GM19035 (cell line): ENCODE data around the gene STARD4.
A peak's percentile ranks its signal among the peaks of the same experiment; 100 is the strongest.

Source experiments
- ATAC-seq: cut with Tn5 transposase; IDR thresholded peaks from one replicate; pipeline ENCODE4 v1.9.1; 2021; ENCODE audit not compliant: unreplicated experiment

STARD4 gene

DNA sequence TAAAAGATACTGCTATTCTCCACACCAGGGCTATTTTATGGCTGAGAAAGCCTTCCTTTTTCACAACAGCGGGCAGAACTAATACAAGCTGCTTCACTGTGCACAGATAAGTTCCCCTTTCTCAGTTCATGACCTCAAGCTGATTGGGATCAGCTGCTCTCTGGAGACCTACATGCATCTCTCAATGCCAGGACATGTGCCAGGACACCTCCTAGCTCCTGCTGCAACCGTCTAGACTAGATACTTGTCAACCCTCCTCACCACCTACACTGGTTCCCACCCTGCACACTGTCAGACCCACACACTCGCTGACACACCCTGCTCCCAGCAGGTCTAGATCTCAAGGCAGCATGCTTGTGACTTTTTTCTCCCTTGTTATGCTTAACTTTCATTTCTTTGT, 39.8 kb downstream of the STARD4 start:
- ATAC-seq: peak; percentile 52

DNA sequence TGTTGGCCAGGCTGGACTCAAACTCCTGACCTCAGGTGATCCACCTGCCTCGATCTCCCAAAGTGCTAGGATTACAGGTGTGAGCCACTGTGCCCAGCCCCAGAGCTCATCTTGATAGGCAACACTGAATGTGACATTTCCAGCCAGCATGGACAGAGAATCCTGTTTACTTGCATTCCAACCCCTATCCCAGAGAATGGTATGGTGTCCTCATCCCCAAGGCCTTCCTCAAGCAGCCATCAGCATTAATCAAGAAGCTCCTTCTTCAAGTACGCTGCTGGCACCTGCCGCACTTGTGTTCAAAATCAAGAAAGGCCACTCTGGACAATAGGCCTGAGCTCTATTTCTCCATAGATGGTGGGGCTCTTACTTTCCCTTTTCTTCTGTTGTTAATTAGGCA, 40.2 kb downstream of the STARD4 start:
- ATAC-seq: no peak

DNA sequence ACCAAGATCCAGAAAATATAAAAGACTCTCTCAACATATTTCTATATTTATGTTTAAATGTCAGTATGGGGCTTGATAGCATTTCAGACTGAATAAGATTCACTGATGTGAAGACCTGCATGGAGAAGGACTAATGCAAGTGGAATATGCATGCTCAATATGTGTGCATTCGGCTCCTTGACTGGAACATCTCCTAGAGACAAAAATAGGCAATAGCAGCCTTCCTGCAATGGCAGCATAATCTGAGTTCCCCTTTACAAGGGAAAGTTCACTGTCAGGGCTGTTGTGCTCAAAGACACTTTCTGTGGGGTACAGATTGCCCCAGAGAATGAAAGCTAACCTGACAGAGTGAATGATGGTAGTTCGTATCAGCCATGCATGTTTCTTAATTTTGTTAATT, 42.4 kb downstream of the STARD4 start:
- no peak for ATAC-seq

DNA sequence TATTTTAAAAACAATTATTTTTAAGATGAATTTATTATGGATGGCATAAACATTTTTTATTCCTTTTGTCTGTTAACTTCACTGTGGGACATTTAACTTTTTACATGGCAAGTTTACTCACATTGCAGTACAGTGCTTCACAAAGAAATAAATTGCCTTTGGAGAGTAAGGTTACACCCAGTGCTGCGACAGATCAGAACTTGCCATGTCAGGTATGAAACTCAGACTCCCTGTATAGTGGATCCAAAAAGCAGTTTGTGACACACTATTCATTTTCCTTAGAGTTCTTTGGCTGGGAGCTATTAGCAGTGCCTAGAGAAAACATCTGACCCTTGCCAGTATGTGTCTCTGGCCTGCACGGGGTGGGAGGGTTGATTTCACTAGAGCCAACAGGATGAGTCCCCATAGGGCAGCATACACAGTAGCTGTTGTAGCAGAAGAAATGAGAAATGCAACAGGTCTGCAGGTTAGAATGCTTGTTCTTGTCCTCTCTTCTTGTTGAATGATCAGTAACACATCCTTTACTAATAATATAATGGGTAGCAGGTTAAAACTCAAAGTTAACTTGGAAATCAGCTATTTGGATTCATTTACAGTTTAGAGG, 42.9 kb downstream of the STARD4 start:
- no peak for ATAC-seq

DNA sequence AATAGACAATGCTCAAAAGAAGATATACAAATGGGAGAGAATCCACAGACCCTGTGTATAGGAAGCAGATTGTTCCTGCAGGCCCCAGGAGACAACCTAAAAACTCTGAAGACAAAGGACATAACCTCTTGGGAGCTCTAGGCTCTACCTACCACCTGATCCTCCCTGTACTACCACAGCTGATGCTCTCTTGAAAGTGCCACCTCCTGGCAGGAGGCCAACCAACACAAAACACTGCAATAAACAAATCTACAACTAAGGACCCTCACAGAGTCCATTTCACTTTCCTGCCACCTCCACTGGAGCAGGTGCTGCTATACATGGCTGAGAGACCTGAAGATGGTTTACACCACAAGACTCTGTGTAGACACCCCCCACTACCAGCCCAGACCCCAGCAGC, 49.0 kb downstream of the STARD4 start:
- no peak for ATAC-seq

DNA sequence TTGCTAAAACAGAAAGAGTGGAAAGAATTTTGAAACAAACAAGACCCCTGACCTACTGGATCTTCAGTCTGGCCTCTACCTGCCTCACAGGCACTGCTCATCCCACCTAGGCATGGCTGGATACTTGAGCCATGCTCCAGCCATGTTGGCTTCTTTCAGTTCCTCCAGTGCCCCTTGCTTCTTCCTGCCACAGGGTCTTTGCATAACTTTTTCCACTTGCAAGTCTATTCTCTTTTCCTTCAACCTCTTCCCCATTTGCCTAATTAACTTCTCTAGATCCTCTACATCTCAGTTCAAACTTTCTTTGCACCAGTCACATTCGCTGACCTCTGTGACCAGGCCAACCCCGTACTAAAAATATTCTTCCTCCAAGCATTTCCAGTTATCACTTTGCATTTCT, 50.4 kb downstream of the STARD4 start:
- no peak for ATAC-seq

DNA sequence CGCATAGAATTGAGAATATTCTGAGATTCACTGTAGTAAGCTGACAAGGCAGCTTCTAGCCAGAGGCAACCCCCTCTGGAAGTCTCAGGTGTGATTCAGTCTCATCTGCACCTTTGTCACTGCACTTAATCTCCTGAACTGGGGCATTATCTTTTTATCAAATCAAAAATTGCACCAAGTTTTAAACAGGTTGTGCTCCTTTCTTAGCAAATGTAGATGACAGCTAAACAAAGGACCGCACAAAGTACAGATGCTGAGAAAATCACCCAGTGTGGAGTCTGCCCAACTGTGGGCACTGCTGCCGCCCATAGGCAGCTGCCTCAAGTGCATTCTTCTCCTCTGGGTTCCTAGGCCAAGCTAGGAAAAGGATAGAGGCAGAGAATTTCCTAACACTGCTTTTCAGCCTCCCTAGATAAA, 51.1 kb downstream of the STARD4 start:
- ATAC-seq: no peak

DNA sequence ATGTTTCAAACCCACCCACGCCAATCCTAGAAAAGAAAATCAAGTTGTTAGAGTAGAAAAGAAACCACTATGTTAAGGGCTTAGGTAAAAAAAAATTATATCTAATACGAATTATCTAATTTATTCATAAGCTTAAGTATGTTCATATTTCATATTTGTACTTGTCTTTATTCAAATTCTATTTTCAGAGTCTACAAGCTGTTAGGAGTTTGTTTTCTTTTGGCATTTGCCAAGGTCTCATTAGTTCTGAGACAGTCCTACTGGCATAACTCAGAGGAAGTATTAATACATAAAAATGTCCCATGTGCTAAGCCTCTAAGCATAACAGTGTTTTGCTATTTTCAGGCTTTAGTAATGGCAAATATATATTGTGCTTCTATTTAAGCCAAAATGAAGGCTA, 57.6 kb downstream of the STARD4 start:
- ATAC-seq: no peak

DNA sequence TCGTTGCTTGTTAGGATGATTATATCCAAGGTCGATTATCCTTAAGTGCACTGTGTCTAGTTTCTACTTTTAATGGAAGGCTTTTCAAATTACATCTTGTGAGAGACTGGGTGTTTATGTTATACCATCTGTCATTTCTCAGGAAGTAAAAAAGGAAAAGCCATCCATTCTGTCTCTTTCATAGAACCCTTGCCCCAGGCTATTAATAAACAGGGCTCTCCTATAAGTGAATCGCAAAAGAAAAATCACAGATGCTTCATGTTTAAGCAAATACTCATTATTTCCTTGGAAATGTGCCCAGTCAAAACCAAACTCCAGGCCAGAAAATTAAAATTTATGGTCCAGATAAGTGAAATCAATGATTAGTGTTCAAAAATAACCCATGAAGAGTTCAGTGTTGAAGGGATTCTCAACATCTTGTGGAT, 58.1 kb downstream of the STARD4 start:
- no peak for ATAC-seq

DNA sequence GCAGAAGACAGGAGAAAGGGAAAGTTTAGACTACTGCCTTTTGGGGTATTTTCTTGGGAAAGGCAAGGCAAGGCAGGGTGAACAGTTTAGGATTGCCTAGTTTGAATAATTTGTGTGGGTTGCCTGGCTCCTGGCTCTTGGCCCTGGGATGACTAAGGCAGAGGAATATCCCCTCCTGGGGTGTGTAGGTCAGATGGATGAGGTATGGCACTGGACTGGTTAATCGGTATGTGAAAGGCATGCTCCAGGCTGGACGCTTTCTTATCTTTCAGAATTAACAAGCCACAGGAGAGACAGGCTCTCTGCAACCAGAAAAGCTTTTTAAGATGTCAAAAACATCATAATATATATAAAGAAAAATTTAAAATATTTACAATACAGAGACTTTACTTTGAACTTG, 58.6 kb downstream of the STARD4 start:
- no peak for ATAC-seq

DNA sequence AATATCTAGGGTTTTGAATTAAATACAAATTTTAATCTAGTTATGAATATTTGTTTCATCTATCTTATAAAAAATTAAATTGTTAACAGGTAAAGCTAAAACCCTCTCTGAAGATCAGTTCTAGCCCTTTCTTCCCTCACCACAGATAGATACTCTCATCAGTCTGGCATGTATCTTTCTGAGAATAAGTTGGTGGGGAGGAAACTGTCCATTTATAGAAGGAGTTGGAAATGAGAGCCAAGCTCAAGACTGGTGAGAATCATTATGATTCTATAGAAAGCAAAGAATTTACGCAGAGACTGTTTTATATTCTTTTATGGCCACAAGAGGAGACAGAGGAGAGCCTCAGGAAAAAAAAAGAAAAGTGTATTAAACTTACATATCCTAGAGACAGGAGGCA, 59.0 kb downstream of the STARD4 start:
- ATAC-seq: no peak

DNA sequence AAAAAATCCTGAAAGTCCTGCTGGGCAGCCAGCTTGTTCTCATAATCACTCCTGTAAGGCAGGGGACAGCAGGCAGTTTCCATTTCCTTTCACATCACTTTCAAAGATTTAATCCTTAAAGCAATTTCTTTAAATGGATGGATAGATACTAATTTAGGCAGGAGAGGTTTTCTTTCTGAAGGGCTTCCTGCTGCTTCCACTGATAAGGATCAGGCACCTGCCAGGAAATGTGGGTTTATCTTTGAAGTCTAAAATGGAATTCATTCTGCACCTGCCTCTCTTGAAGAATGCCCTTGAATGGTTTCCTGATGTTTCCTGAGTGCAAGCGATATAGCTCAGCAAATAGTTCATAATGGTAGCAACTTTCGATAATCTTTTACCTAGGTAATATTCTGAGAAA, 64.5 kb downstream of the STARD4 start:
- no peak for ATAC-seq

DNA sequence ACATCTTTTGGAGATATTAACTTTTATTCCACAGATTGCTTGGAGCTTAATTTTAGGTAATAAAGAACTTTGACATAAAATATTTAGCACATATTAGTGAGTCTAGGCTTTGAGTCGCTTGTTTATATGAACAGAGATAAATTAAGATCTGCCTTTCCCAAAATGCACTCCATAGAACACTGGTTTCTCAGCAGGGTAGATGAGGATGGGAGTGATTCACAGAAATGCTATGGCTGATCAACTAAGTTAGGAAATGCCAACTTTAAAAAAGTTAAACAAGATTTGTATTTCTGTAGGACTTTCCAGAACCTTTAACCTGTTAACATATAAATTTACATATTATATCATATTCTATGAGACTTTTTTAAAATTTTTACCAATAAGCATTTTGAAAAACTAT, 65.2 kb downstream of the STARD4 start:
- no peak for ATAC-seq
